Spleen (tissue), 11 donors: ENCODE measurements around the gene RHEB. TPM values are rescaled to one million over a fixed set of nuclear protein-coding genes. Genes with fewer than 3 reads are reported as not detected.

Experiments
- DNase-seq: peaks from one replicate; pipeline ENCODE4 v3.0.0-alpha.2; 2020
- H3K27ac ChIP-seq, 8 donors: fragments of 200-600 bp; sonication (generic) in 7 of 8; 1 replicate in 4 of 8; 2 replicates in 4 of 8; pipeline versions ENCODE4 v1.5.0 to v1.8.0; 2016 to 2021; ENCODE audit warnings: inconsistent platforms in 4 of 8, mild to moderate bottlenecking in 4 of 8, moderate library complexity in 1 of 8
- H3K27me3 ChIP-seq, 7 donors: fragments of 200-600 bp; sonication (generic) in 6 of 7; replicated peaks in 1 of 7; 1 replicate in 4 of 7; 2 replicates in 3 of 7; pipeline versions ENCODE4 v1.5.0 to v1.8.0; 2016 to 2021; ENCODE audit warnings: inconsistent platforms in 3 of 7, mild to moderate bottlenecking in 1 of 7
- H3K36me3 ChIP-seq, 6 donors: fragments of 200-600 bp; sonication (generic) in 5 of 6; 1 replicate in 4 of 6; 2 replicates in 2 of 6; pipeline versions ENCODE4 v1.5.0 to v1.8.0; 2016 to 2021; ENCODE audit warnings: inconsistent platforms in 2 of 6
- H3K4me1 ChIP-seq, 6 donors: fragments of 200-600 bp; sonication (generic) in 5 of 6; 1 replicate in 3 of 6; 2 replicates in 3 of 6; pipeline versions ENCODE4 v1.5.0 to v1.8.0; 2016 to 2021; ENCODE audit warnings: inconsistent platforms in 3 of 6
- H3K4me3 ChIP-seq, 8 donors: fragments of 200-600 bp; sonication (generic) in 7 of 8; 1 replicate in 4 of 8; 2 replicates in 4 of 8; pipeline versions ENCODE4 v1.5.0 to v1.8.0; 2016 to 2021; ENCODE audit warnings: inconsistent platforms in 4 of 8, mild to moderate bottlenecking in 4 of 8, moderate library complexity in 2 of 8
- H3K9me3 ChIP-seq, 8 donors: fragments of 200-600 bp; sonication (generic) in 7 of 8; 1 replicate in 4 of 8; 2 replicates in 4 of 8; pipeline versions ENCODE4 v1.5.0 to v1.8.0; 2016 to 2021; ENCODE audit warnings: inconsistent platforms in 4 of 8
- CTCF ChIP-seq, 11 experiments: fragments of 200-600 bp in 7 of 11; fragments of 450-650 bp in 4 of 11; sonication (generic) in 4 of 11; IDR thresholded peaks in 8 of 11; conservative IDR thresholded peaks in 3 of 11; 1 replicate in 7 of 11; 2 replicates in 4 of 11; pipeline versions ENCODE4 v1.4.0 to v1.8.0; 2016 to 2021; ENCODE audit warnings: antibody characterized with exemption in 11 of 11, inconsistent platforms in 4 of 11, mild to moderate bottlenecking in 1 of 11
- POLR2A ChIP-seq, 3 donors: fragments of 450-650 bp; IDR thresholded peaks; one replicate each; pipeline ENCODE4 v1.5.1; 2017; ENCODE audit warnings: antibody characterized with exemption in 3 of 3, mild to moderate bottlenecking in 1 of 3
- POLR2AphosphoS5 ChIP-seq, 3 donors: sonication (generic); formaldehyde crosslinking; IDR thresholded peaks; one replicate each; pipeline ENCODE4 v1.5.1; 2017; ENCODE audit warnings: antibody characterized with exemption in 3 of 3
- WGBS, 5 donors: extraction: QIAGEN DNeasy Blood & Tissue Kit in 3 of 5; methylation state at CpG; one replicate each; pipeline versions ENCODE4 v1.1.5 to v1.1.7; 2013 to 2018; 5-methylcytosine and 5-hydroxymethylcytosine counted together
- intact Hi-C: fragments of 100-400 bp; cut with DNase I; formaldehyde crosslinking; loops from one replicate; pipeline ENCODE4 v1.15.0; 2023; ENCODE audit warnings: low total_unique reads
- polyA plus RNA-seq, 3 donors: library from polyadenylated mRNA; stranded (reverse); fragments of 200-250 nt; gene quantifications; one replicate each; pipeline ENCODE4 v1.2.1, GENCODE V29; 2013
- total RNA-seq, 7 donors: library from RNA; depleted of rRNA in 3 of 7; stranded (reverse); fragments of >200 nt in 3 of 7; fragmentation: NEBNext Ultra II Directional in 4 of 7; extraction: Animal tissue kit (Norgen Biotek cat#: 25700) in 4 of 7; gene quantifications; one replicate each; pipeline versions ENCODE4 v1.1.0 to v1.2.1, GENCODE V29; 2016 to 2021
- donor health status: healthy with polysubstance abuse.
- donor health status: DM: no; HTN: no; CAD: no; lungs with moderate emphysema.
- donor health status: DM: no; HTN: no; CAD: no.
- donor health status: Bipolar disorder and iron deficiency.
- donor health status: healthy.
- donor health status: DM: no; HTN: no; CAD: no.
- donor health status: DM: yes; HTN: yes; CAD: no.

The RHEB gene
- total and polyA plus RNA-seq, 10 donors, result 42.3 to 89.9 (median 72.5) TPM

- peaks cover 3 to 93% (median 43%) of the 10 kb centered on the region in 6 donors for H3K4me1 ChIP-seq
- TF ChIP-seq POLR2A (IDR thresholded peaks at IDR 0.05) (no peak), CTCF (IDR thresholded peaks at IDR 0.05 in 8 of 11, conservative IDR thresholded peaks at IDR 0.05 in 3 of 11) (no peak), POLR2AphosphoS5 (IDR thresholded peaks at IDR 0.05) (no peak)
- 94 to 100% (median 96%) methylated on average over 2 of the region's 2 CpGs for WGBS, 5 donors
- no peaks in the 10 kb centered on the region for H3K9me3 ChIP-seq
- no peak overlapping the region for H3K27ac ChIP-seq
- no peaks in the 10 kb centered on the region for H3K27me3 ChIP-seq
- H3K36me3 ChIP-seq, result peaks cover 0 to 14% (median 3%) of the 10 kb centered on the region in 6 donors
- no peak for DNase-seq
- intact Hi-C loops, result no loop called here
- no peak overlapping the region for H3K4me3 ChIP-seq
Measured at GRCh38 chr7:151495360-151495759, 24.3 kb downstream of the RHEB start.

- H3K27me3 ChIP-seq, result no peaks in the 10 kb centered on the region
- H3K27ac ChIP-seq, result no peak overlapping the region
- 75 to 85% (median 78%) methylated on average over 13 of the region's 13 CpGs for WGBS, 5 donors
- no peak for TF ChIP-seq POLR2A (IDR thresholded peaks at IDR 0.05)
- no peaks in the 10 kb centered on the region for H3K9me3 ChIP-seq
- peaks cover 0 to 22% (median 10%) of the 10 kb centered on the region in 6 donors for H3K36me3 ChIP-seq
- peaks cover 3 to 94% (median 43%) of the 10 kb centered on the region in 6 donors for H3K4me1 ChIP-seq
- no peak for DNase-seq
- no peak overlapping the region for H3K4me3 ChIP-seq
- intact Hi-C loops, result no loop called here
Measured at GRCh38 chr7:151494298-151495284, 25.1 kb downstream of the RHEB start.

GRCh38 chr7:151493083-151493482 is 26.6 kb downstream of the RHEB start:
- peaks cover 3 to 85% (median 33%) of the 10 kb centered on the region in 6 donors for H3K4me1 ChIP-seq
- H3K9me3 ChIP-seq, result no peaks in the 10 kb centered on the region
- DNase-seq, result no peak
- intact Hi-C loops, result no loop called here
- no peaks in the 10 kb centered on the region for H3K27me3 ChIP-seq
- TF ChIP-seq POLR2AphosphoS5 (IDR thresholded peaks at IDR 0.05) (peak in 1 of 3 donors; percentile 7), CTCF (IDR thresholded peaks at IDR 0.05 in 8 of 11, conservative IDR thresholded peaks at IDR 0.05 in 3 of 11) (no peak), POLR2A (IDR thresholded peaks at IDR 0.05) (no peak)
- H3K4me3 ChIP-seq, result no peak overlapping the region
- WGBS, 5 donors, result 95 to 99% (median 96%) methylated on average over 8 of the region's 8 CpGs
- no peak overlapping the region for H3K27ac ChIP-seq
- H3K36me3 ChIP-seq, result peaks cover 0 to 35% (median 19%) of the 10 kb centered on the region in 6 donors

GRCh38 chr7:151491859-151492258 is 27.8 kb downstream of the RHEB start:
- no peak for DNase-seq
- Histone ChIP-seq H3K9me3 (no peaks in the 10 kb centered on the region), H3K4me1 (peaks cover 3 to 85% (median 36%) of the 10 kb centered on the region in 6 donors), H3K36me3 (peaks cover 0 to 42% (median 25%) of the 10 kb centered on the region in 6 donors), H3K27ac (no peak overlapping the region), H3K4me3 (no peak overlapping the region), H3K27me3 (no peaks in the 10 kb centered on the region)
- 74 to 91% (median 83%) methylated on average over 3 of the region's 3 CpGs for whole genome bisulfite sequencing, 5 donors
- TF ChIP-seq CTCF (IDR thresholded peaks at IDR 0.05 in 8 of 11, conservative IDR thresholded peaks at IDR 0.05 in 3 of 11), result no peak
- TF ChIP-seq POLR2AphosphoS5 (IDR thresholded peaks at IDR 0.05), result no peak
- no peak for TF ChIP-seq POLR2A (IDR thresholded peaks at IDR 0.05)
- intact Hi-C loops, result no loop called here
